Epithelial cell of esophagus (primary cell): ENCODE data around the gene INPP4A.

Experiments
- DNase-seq: peaks from one replicate; pipeline ENCODE4 v3.0.0; 2010; ENCODE audit warnings: low read depth
- H3K4me3 ChIP-seq: 2 replicates; pipeline ENCODE4 v1.5.1; 2011; ENCODE audit warnings: mild to moderate bottlenecking, low read length, control low read depth
- TF ChIP-seq, protein P1 (sequence below): IDR thresholded peaks from 2 replicates; pipeline ENCODE4 v1.5.1; 2011; ENCODE audit warnings: low read depth, mild to moderate bottlenecking, low read length, control low read depth, inconsistent platforms; ENCODE audit not compliant: insufficient read depth; ENCODE audit errors: missing control alignments

Gene INPP4A

DNA sequence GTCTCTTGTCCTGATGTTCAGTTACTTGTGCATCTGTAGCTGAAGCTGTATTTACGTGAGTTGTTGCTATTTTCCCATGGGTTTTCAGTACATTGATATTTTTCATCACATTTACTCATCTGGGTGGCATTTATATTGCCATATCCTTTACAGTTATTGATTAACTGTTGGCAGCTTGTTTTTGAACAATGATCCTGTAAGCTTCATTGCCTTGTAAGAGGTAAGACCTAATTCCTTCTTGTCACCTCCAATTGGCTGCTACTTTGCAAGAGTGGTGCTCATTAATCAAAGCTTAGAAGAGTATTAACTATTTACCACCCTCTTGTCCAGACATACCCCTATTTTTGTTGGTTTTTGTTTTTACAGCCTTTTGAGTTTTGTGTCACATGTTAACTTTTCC, 88.9 kb downstream of the INPP4A start:
- no peak overlapping the region for H3K4me3 ChIP-seq
- TF ChIP-seq, protein P1, sequence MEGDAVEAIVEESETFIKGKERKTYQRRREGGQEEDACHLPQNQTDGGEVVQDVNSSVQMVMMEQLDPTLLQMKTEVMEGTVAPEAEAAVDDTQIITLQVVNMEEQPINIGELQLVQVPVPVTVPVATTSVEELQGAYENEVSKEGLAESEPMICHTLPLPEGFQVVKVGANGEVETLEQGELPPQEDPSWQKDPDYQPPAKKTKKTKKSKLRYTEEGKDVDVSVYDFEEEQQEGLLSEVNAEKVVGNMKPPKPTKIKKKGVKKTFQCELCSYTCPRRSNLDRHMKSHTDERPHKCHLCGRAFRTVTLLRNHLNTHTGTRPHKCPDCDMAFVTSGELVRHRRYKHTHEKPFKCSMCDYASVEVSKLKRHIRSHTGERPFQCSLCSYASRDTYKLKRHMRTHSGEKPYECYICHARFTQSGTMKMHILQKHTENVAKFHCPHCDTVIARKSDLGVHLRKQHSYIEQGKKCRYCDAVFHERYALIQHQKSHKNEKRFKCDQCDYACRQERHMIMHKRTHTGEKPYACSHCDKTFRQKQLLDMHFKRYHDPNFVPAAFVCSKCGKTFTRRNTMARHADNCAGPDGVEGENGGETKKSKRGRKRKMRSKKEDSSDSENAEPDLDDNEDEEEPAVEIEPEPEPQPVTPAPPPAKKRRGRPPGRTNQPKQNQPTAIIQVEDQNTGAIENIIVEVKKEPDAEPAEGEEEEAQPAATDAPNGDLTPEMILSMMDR, result no peak
- DNase-seq, result no peak

DNA sequence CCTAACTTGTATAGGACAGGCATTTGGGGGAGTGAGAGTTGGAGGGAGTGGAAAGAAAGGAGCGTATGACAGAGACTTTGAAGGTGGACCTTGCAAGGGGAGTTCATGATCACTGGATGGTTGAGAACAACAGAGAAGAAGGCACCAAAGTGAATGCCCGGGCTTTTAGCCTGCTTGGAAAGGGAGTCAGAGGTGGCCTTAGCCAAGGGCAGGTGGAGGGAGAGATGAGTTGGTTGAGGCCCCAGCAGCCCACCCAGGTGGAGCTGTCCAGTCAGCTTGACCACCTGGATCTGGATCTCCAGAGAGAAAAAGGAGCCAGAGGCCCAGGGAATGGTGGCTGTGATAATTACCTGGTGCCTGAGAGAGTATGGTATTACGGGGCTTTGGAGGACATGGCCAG, 90.1 kb downstream of the INPP4A start:
- no peak for DNase-seq
- TF ChIP-seq, protein P1, result no peak
- H3K4me3 ChIP-seq, result no peak overlapping the region

GRCh38 chr2:98535971-98536677, 91.5 kb downstream of the INPP4A start:
- H3K4me3 ChIP-seq, result no peak overlapping the region
- DNase-seq, result no peak
- TF ChIP-seq, protein P1, result no peak

- DNase-seq, result no peak
- H3K4me3 ChIP-seq, result no peak overlapping the region
- TF ChIP-seq, protein P1, result no peak
Observed at GRCh38 chr2:98537390-98538126, 92.9 kb downstream of the INPP4A start.

DNA sequence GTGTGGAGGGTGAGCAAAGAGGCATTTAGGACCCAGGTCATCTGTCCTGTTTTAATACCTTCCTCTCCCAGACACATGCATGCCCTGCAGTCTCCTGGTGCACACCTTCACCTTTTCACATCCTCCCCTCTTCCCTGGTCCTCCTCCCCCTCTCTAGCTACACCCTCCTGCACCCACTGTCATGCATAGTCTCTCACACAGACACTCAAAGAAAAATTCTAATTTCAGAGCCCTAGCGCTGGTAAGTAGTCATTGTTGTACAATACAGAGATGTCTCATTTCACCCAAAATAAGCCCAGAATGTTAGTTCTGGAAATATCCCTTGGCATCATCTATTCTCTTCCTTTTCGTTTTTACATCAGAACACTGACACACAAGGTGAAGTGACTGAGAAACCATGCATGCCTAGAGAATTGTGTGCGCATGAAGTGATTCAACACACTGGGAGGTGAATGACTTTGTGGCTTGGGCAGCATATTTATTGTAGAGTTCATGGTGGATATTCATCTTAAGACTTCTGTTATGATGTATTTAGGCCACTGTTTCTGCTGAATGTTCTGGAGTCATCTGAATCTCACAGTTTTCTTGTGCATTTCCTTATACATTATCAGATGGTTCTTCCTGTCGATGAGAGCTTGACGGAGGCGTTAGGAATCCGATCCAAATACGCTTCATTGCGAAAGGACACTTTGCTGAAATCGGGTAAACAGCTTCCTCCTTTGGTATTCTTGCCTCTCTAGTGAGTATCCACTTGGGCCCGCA, 93.8 kb downstream of the INPP4A start:
- TF ChIP-seq, protein P1, result no peak

DNA sequence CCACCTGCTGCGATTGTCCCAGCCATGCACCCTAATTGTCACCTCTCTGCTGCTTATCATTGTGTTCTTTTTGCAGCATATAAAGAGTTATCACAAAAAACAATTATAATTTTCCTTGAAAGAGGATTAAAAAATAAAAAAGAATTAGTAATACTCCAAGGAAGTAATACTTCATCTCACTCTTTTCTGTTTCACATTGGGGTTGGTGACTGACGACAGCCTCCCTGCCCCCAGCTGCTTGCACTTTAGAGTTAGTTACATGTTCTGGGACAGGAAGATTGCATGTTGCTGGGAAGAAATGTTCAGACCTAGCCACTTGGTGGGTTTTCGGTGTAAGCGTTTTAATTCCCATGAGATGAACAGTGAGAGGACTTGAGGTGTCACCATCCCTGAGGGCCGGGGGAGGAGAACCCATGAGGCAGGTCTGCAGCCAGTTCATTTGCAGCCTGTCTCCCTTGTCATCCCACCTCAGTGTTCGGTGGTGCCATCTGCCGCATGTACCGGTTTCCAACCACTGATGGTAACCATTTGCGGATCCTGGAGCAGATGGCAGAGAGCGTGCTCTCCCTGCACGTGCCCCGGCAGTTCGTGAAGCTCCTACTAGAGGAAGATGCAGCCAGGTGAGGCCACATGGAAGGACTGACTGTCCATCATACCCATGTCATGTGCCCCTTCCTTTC, 94.5 kb downstream of the INPP4A start:
- DNase-seq, result no peak
- TF ChIP-seq, protein P1, result no peak
- H3K4me3 ChIP-seq, result no peak overlapping the region

More for the DNA sequence above, 93.8 kb downstream of the INPP4A start:
- H3K4me3 ChIP-seq, result no peak overlapping the region
- DNase-seq, result no peak
